ENCODE measurements around the gene PORCN. TPM values are rescaled to one million over a fixed set of nuclear protein-coding genes. Genes with fewer than 3 reads are reported as not detected.

The PORCN gene
- total RNA-seq (2012; rRNA removed) (3.3 and 4.1 TPM in 2 replicates), polyA plus RNA-seq (2012; rRNA removed) (10.1 and 11.6 TPM in 2 replicates), Bru-seq, nascent RNA (percentile 37 among the genes with signal in this experiment), BruChase-seq, experiment 1, labeled RNA remaining after a 6-hour chase (percentile 43 among the genes with signal in this experiment), BruChase-seq, experiment 2, labeled RNA remaining after a 2-hour chase (percentile 40 among the genes with signal in this experiment)
- polyA plus RNA-seq (2012; cell fraction: cytosol; rRNA removed): 16.1 and 17.2 TPM in 2 replicates
- 12.9 and 36.2 TPM in 2 replicates for polyA plus RNA-seq (2012; cell fraction: nucleus; rRNA removed; ENCODE audit: low replicate concordance)
- long read RNA-seq, partial matches to known transcripts: 5 of 17 reads
- long read RNA-seq, other reads (novel, unspliced or antisense): 8 of 17 reads

DNA sequence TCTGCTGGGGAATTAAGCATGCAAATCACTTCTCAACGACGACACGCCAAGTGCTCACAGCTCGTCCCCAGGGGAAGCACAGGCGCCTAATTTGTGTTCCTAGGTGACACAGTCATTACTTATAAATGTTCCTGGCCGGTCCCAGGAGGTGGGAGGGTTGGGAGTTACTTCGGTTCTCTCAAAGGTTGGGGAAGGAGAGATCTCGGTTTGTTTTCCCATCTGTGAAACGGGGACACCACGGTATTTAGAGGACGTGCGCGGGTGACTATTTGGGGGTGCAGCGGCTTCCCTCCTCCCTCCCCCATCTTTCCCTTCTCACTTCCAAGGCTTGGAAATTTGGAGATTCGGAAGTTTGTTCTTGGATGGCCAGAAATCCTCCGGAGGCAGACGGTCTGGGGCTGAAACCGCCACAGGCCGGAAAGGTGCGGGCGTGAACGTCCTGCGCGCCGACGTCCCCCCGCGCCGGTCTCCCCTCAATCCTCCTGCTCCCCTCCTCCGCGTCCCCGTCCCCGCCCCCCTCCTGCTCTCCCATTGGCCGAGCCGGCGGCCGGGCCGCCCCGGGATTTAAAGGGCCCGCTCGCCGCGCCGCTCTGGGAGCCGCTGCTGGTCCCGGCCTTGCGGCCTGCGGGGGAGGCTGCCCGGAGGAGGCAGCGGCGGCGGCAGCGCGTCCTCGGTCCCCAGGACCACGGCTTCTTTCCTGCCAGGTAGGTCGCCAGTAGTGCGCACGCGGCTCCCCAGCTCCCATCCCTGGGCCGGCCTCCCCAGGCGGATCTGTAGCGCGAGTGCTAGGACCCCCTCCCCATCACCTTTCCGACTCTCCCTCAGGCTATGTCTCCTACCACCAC, at the start of gene PORCN:
PORCN (plus strand) TSS at position 593 of the 845 bp plus-strand sequence. CDS start 829 bp downstream, outside the sequence.
- no peak within 1 kb of the TSS for H2BK20ac ChIP-seq (ENCODE audit: low read depth, low read length)
- BruUV-seq (replicated peaks): no TSS peak
- H2BK5ac ChIP-seq (ENCODE audit: low read depth, low read length, poor library complexity, severe bottlenecking): peak within 1 kb of the TSS; percentile 40
- H4K20me1 ChIP-seq (ENCODE audit: insufficient read depth, low read length): no peaks in the 10 kb centered on the region
- no peaks in the 10 kb centered on the region for H3K9me1 ChIP-seq (ENCODE audit: insufficient read depth, low read length)
- H3K14ac ChIP-seq (replicated peaks; ENCODE audit: low read depth, low read length): peak within 1 kb of the TSS; percentile 74
- peak; percentile 35 for DNase-seq
- 33% methylated on average over 28 of the region's 65 CpGs; no CpG with 5 or more reads in 1 of the 2 experiments for WGBS, 2 experiments (ENCODE audit: extremely low coverage in 2 of 2, insufficient read length in 1 of 2)
- H2AK9ac ChIP-seq (replicated peaks; ENCODE audit: low read depth, low read length, poor library complexity): peak within 1 kb of the TSS; percentile 84
- in situ Hi-C loops (cut with MboI; ENCODE audit: low sequenced_read_pairs) (no loop called here), dilution Hi-C loops (cut with HindIII; ENCODE audit: low sequenced_read_pairs, unreplicated experiment) (no loop called here), intact Hi-C loops (cut with micrococcal nuclease) (no loop called here)
- H3K18ac ChIP-seq (ENCODE audit: low read depth, low read length): peak within 1 kb of the TSS; percentile 66
- no peaks in the 10 kb centered on the region; the same call in 1 of the 2 replicates for H3K27me3 ChIP-seq (ENCODE audit: control insufficient read depth, insufficient read depth, low read length)
- H2AFZ ChIP-seq (replicated peaks; ENCODE audit: low read length, poor library complexity): peak within 1 kb of the TSS; percentile 94
- H3K9me3 ChIP-seq (ENCODE audit: control insufficient read depth, insufficient read depth, low read length): no peaks in the 10 kb centered on the region; the same call in 1 of the 2 replicates
- ATAC-seq (ENCODE audit: low read depth): peak; percentile 97
- TF ChIP-seq CHD1 (IDR thresholded peaks at IDR 0.05; ENCODE audit: low read depth, low read length) (no peak), RFX5 (IDR thresholded peaks at IDR 0.05; ENCODE audit: low read depth, low read length) (no peak), RAD21 (IDR thresholded peaks at IDR 0.05; ENCODE audit: low read length) (no peak), CEBPB (IDR thresholded peaks at IDR 0.05; ENCODE audit: low read depth, low read length) (no peak), MAZ (IDR thresholded peaks at IDR 0.05; ENCODE audit: borderline replicate concordance, low read depth, low read length) (no peak), CTCF (conservative IDR thresholded peaks at IDR 0.05; ENCODE audit: low read depth, low read length) (no peak), BHLHE40 (IDR thresholded peaks at IDR 0.05; ENCODE audit: low read depth, low read length) (no peak)
- H4K8ac ChIP-seq (ENCODE audit: low read depth in 2 of 2, low read length in 2 of 2): peak within 1 kb of the TSS; percentile 67 to 91
- H3K79me1 ChIP-seq (ENCODE audit: low read depth in 1 of 2, low read length in 2 of 2): peaks cover 6 to 12% of the 10 kb centered on the region in 2 experiments; a peak in 3 of 4 replicates
- peak within 1 kb of the TSS; percentile 99 for H3K9ac ChIP-seq (ENCODE audit: low read depth, low read length)
- H4K5ac ChIP-seq (ENCODE audit: low read depth, low read length): peak within 1 kb of the TSS; percentile 81
- ChIA-PET POLR2A (ENCODE audit: unreplicated experiment) (no interaction called here), CTCF (no interaction called here)
- H2BK120ac ChIP-seq (ENCODE audit: low read depth, low read length): 0 out of 2 replicates have a peak within 1 kb of the TSS, but pooled peaks have one; percentile 37
- H3K4me3 ChIP-seq (ENCODE audit: insufficient read depth, low read depth, low read length): peak within 1 kb of the TSS; percentile 96
- no peaks in the 10 kb centered on the region; the same call in 1 of the 2 replicates for H3K36me3 ChIP-seq (ENCODE audit: control insufficient read depth, insufficient read depth, low read length)
- peak within 1 kb of the TSS; percentile 93 for H3K27ac ChIP-seq (ENCODE audit: insufficient read depth, low read length)
- H3K23ac ChIP-seq (ENCODE audit: low read depth, low read length): peak within 1 kb of the TSS; percentile 35
- H3K4ac ChIP-seq (ENCODE audit: low read depth, low read length): peak within 1 kb of the TSS; percentile 74
- H2BK15ac ChIP-seq (ENCODE audit: low read depth, low read length): no peak within 1 kb of the TSS
- H3K4me1 ChIP-seq (ENCODE audit: control insufficient read depth, insufficient read depth, low read length): no peaks in the 10 kb centered on the region
- H3K4me2 ChIP-seq (ENCODE audit: low read depth, low read length): peak within 1 kb of the TSS; percentile 92
- no peak within 1 kb of the TSS for H2AK5ac ChIP-seq (ENCODE audit: low read depth, low read length)
- H4K91ac ChIP-seq (ENCODE audit: insufficient read depth, low read depth, low read length): peak within 1 kb of the TSS; percentile 71
- peak within 1 kb of the TSS; percentile 74 for H3K56ac ChIP-seq (ENCODE audit: extremely low read depth, insufficient read depth, low read length)
